OCI-LY7 (cell line): ENCODE measurements around the gene INPP5B.

Experiments
- CTCF ChIP-seq: fragments of 200-600 bp; sonication (generic); conservative IDR thresholded peaks from 2 replicates; pipeline ENCODE4 v1.5.1; 2014; ENCODE audit warnings: mild to moderate bottlenecking, antibody characterized with exemption, low read length, moderate library complexity, mixed read lengths
- EZH2phosphoT487 ChIP-seq: fragments of 200-600 bp; sonication (generic); IDR thresholded peaks from 2 replicates; pipeline ENCODE4 v1.6.1; 2018; ENCODE audit warnings: low read depth, borderline replicate concordance, mild to moderate bottlenecking, mixed run types, antibody characterized with exemption, low read length, moderate library complexity, mixed read lengths

DNA sequence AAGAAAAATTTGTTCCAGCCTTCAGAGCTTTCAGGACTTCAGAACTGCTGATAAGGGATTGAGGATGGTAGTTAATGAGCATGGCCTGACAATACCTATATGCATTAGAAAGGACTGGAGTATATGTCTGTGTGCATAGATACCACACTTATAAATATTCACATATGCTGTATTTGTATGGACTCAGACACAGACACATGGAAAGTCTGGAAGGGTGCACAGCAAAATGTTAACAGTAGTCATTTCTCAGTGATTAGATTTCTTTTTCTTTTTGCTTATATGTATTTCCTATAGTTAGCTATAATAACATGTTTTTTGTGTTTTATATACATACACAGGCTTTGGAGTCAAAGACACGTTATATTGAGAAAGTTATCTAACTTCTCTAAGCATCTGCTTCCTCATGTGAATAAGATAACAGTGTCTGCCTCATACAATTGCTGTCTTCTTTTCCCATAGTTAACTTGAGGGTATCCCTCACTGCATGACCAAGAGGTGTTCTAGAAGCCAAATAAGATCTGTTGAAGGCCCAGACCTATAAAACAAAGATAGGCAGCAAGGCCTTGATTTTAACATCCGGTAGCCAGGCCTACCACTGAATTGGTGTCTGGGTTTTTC is 31.3 kb downstream of the INPP5B start:
- no peak for TF ChIP-seq CTCF
- TF ChIP-seq EZH2phosphoT487: no peak
